Gastroesophageal sphincter (tissue), 3 donors: ENCODE measurements around the gene PCA3.

Experiments
- EP300 ChIP-seq: sonication (generic); formaldehyde crosslinking; IDR thresholded peaks from one replicate; pipeline ENCODE4 v1.6.1; 2017; ENCODE audit warnings: antibody characterized with exemption, mild to moderate bottlenecking
- POLR2A ChIP-seq, 2 donors: fragments of 450-650 bp; IDR thresholded peaks; one replicate each; pipeline ENCODE4 v1.6.1; 2017; ENCODE audit warnings: antibody characterized with exemption in 2 of 2, mild to moderate bottlenecking in 2 of 2, moderate library complexity in 1 of 2
- POLR2AphosphoS5 ChIP-seq: sonication (generic); formaldehyde crosslinking; IDR thresholded peaks from one replicate; pipeline ENCODE4 v1.6.1; 2017; ENCODE audit warnings: antibody characterized with exemption
- TF ChIP-seq, protein P1 (sequence below), 4 experiments: fragments of 200-600 bp in 2 of 4; fragments of 450-650 bp in 2 of 4; sonication (generic) in 1 of 4; IDR thresholded peaks; one replicate each; pipeline ENCODE4 v1.5.1; 2017 to 2019; ENCODE audit warnings: antibody characterized with exemption in 4 of 4, mild to moderate bottlenecking in 2 of 4, moderate library complexity in 2 of 4

DNA sequence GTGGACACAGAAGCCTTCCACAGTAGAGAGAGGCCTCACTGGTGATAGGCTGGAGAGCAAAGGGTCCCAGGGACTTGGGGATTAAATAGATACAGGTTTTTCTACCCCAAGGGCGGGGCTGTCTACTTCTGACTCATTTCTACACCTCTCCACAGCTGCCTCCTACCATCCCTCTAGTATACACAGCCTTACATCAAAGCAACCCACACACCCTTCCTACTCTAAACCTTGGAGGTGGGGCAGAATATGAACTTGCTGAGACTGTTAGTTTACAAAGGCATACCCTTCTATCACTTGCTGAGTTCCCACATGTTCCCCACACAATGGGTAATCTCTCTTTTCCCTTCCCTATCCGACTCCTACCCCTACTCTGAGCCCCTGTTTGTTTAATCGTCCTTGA, 19.9 kb upstream of the PCA3 start:
- TF ChIP-seq, protein P1, sequence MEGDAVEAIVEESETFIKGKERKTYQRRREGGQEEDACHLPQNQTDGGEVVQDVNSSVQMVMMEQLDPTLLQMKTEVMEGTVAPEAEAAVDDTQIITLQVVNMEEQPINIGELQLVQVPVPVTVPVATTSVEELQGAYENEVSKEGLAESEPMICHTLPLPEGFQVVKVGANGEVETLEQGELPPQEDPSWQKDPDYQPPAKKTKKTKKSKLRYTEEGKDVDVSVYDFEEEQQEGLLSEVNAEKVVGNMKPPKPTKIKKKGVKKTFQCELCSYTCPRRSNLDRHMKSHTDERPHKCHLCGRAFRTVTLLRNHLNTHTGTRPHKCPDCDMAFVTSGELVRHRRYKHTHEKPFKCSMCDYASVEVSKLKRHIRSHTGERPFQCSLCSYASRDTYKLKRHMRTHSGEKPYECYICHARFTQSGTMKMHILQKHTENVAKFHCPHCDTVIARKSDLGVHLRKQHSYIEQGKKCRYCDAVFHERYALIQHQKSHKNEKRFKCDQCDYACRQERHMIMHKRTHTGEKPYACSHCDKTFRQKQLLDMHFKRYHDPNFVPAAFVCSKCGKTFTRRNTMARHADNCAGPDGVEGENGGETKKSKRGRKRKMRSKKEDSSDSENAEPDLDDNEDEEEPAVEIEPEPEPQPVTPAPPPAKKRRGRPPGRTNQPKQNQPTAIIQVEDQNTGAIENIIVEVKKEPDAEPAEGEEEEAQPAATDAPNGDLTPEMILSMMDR (IDR thresholded peaks at IDR 0.05): no peak
- TF ChIP-seq POLR2A (IDR thresholded peaks at IDR 0.05) (no peak), POLR2AphosphoS5 (no peak), EP300 (no peak)
